ENCODE results near the gene CEMIP.
"Not testable (repeated sequence)": the region's sequence is repeated elsewhere in the genome, so short reads cannot be mapped to it uniquely, and the experiment has no call there.

Gene CEMIP

DNA sequence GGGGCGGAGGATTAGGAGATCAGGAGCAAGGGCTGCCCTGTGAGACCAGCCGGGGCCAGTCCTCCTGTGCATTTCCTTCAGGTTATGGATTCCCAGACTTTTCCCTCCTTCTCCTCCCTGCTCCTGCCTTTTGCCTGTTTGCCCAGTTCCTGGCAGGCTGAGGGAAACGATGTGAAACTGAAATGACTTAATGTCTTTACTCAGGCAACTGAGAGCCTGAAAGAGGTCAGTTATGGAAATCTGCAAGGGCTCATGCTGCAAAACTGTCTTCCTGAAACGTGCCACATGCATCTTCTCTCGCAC, 153.3 kb downstream of the CEMIP start:
- no peak for DNase-seq

DNA sequence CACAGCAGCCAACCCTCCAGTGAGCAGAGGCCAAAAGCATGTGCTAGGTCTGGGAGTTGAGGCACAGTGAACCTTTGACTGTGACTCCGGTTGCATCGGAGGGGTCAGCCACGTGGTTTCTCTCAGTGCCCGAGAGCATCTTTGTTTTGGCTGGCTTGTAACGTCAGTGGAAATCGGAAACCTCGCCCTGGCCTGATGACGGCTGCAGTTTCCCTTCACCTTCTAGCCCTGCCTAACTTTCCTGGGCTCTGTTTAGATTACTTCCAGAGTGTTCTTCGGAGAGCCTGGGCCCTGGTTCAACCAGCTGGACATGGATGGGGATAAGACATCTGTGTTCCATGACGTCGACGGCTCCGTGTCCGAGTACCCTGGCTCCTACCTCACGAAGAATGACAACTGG, 153.8 kb downstream of the CEMIP start:
- no peak for DNase-seq

DNA sequence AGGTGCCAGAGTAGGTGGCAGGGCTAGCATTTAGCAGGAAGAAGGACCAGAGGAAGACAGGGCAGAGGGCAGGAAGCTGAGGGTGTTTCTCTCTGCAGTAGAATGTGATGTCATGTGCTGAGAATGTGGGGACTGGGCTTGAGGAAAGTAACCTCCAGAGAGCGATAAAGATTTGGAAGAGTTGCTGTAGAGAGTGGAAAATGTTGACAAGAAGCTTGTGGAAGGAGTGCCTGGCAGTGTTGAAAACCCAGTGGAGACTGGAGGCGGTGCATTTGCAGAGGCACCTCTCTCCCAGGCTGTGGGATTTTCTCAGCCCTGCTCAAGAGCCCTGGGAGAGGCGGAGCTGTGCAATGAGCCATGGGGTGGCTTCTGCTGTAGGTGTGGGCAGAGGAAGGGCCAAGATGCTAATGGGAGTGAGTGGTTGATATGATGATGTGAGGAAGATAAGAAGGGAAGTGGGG, 155.6 kb downstream of the CEMIP start:
- DNase-seq = no peak

DNA sequence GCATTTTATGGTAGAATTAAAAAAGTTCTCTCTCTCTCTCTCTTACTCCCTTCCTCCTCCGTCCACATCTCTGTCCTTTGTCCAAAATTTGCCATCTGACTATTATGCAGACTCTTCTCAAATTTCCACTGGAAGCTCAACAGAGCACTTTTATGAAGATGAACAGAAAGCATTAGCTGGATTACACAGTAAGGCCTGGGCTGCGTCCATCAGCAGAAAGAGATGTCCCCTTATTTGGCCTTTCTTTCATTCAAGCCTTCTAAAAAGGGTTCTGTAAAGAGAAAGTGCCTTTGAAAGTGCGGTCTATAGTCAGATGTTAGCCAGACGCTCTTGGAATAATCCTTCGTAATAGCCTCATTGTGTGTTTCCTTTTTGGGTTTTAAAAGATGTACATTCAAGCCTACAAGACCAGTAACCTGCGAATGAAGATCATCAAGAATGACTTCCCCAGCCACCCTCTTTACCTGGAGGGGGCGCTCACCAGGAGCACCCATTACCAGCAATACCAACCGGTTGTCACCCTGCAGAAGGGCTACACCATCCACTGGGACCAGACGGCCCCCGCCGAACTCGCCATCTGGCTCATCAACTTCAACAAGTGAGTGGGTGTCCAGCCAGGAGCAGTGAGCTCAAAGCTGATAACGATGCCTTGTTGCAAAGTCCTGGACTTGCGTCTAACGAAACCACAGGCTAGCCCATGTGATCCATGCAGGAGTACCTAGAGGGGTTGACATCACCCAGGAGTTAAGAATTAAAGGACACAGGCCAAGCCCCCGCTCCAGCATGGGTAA, 157.3 kb downstream of the CEMIP start:
- DNase-seq = no peak

DNA sequence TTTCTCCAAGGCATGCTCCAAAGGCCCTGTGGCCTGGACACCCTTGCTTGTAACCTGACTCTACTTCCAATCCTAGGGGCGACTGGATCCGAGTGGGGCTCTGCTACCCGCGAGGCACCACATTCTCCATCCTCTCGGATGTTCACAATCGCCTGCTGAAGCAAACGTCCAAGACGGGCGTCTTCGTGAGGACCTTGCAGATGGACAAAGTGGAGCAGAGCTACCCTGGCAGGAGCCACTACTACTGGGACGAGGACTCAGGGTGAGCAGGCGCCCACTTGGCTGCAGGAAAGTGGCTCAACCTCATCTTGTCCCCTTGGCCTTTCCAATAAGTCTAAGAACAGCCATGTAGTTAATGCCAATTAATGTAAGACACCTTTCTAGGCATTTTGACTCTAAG, 158.5 kb downstream of the CEMIP start:
- no peak for DNase-seq

DNA sequence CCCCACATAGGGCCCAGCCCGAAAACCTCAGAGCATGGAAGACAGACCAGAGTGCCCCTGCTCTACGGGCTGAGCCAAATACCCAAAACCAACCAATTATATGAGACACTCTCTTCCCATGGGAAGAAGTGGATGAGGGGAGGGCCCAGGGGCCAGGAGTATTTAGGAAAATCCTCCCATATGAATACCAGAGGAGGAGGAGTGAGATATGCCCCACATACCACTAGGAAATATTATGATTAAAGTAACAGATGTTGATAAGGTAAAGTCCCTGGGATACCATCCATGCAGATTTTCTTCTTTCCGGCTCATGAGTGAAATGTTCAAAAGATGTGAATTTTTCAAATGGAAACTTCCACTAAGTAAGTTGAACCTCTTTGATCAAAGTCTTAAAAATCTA, 160.0 kb downstream of the CEMIP start:
- DNase-seq = no peak

DNA sequence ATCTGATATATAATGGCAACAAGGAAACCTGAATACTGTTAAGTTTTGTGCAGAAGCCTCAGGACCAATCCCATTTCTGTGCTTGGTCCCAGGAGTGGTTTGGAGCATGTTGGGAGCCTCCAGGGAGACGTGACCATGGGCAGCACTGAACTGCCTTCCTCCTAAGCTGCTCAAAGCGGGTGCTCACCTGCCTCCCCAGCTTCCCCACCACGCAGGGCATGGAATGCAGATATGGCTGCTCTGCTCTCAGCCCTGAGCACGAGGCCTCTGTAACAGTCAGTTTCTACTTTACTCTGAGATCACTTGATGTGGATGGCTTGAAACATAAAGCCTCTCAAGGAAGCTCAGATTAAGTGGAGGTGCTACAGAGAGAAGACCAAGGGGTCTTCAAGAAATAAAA, 161.2 kb downstream of the CEMIP start:
- no peak for DNase-seq

DNA sequence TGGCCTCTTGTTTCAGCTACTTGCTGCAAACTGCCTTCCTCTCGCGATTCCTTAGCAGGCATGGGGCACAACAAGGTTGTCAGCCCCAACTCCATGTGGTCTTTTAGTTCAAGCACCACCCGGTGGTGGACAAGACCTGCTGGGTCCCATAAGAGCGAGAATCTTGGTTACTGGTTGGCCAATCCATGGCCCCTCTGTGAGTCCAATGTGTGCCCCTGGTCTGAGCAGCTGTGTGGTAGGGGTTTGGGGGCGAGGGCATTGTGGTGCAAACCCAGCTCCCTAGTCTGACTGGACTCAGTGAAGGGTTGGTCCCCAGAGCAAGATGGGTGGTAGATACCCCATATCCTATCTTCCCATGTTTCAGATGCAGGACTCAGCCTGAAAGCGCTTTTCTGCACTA, 161.7 kb downstream of the CEMIP start:
- DNase-seq = no peak

DNA sequence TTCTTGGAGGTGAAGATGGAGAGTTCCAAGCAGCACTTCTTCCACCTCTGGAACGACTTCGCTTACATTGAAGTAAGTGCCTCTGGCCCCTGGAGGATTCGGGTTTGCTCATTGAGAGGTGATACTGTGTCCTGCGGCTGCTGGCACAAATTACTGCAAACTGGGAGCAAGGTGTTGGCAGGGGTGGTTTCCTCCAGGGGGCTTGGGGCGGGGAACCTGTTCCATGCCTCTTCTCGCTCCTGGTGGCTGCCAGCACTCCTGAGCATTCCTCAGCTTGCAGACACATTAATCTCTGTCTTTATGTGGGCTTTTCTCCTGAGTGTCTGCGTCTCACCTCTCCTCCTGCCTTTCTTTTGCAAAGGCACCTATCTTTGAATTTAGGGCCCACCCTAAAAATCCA, 163.1 kb downstream of the CEMIP start:
- DNase-seq = no peak

DNA sequence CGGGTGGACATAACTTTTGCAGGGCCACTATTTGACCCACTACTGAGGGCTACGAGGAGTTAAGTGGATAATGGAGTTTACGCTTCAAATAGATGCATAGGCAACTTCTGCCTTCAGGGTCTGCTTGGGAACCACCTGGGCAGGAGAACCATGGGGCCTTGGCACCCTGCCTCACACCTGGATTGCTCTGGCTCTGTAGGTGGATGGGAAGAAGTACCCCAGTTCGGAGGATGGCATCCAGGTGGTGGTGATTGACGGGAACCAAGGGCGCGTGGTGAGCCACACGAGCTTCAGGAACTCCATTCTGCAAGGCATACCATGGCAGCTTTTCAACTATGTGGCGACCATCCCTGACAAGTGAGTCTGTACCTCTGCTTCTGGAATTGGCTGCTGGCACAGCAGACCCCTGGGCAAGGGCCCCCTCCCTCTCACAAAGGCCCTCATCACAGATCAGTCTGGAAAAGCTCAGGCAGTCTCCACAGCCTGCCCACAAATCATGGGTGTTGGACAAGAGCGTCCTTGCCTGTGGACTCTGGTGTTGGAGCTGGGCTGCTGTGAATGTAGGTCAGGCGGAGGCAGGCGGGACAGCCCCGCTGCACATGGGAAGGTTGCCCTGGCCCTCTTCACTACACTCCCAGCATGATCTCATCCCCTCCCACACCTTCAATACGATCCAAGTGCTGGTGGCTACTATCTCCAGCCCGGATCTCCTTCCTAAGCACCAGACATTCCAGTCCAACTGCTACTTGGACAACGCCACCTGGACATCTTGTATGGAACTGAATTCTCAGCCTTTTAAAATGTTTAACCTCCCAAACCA, 163.8 kb downstream of the CEMIP start:
- no peak for DNase-seq

DNA sequence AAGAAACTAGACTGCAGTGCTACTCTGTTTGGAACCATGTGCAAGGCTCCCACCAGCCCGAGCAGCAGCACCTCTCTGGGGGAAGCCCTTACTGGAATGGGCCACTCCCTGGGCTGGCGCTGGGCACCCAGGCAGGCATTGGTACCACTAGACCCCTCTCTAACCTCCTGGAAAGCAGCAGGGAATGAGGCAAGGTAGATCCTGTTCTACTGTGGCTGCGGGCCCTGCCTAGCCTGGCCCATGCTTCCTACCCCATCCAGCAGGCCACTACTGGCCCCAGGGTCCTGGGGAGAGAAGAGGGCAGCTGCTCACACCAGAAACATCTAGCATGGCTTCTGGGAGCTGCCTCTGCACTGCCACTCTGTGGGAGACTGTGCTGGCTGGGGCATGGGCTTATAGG, 165.6 kb downstream of the CEMIP start:
- no peak for DNase-seq

DNA sequence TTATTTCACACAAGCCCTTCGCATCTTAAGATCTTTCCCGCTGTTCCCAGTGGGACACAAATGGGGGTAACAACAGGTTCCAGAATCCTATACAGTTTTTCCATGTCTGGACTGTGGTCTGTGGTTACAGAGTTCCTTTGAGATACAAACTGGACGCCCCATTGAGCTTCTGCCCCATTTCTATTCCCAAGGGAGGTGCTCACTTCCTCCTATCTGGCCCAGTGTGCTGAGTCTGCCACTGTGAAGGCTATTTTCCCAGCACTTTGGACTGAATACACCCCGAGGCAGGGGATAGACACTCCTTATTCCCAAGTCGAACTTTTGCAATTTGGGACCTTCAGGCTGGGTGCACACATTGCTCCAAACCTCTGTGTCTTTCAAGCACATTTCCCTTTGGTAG, 166.4 kb downstream of the CEMIP start:
- no peak for DNase-seq

DNA sequence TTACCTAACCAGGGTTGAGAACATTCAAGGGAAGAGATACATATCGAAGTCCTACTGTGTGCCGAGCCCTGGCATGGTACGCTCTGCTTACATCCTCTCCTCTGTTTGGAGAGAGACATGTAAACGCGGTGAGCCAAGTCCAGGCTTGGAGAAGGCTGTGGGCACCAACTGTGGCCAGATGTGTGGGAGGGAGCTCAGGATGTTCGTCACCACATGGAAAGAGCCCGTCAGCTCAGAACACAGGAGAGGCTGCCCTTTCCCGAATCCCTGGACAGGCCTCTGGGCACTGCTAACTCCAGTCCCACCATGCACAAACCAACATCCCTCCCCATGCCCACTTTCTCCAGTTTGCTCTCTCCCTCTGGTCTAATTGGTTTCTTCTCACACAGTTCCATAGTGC, 167.4 kb downstream of the CEMIP start:
- no peak for DNase-seq

DNA sequence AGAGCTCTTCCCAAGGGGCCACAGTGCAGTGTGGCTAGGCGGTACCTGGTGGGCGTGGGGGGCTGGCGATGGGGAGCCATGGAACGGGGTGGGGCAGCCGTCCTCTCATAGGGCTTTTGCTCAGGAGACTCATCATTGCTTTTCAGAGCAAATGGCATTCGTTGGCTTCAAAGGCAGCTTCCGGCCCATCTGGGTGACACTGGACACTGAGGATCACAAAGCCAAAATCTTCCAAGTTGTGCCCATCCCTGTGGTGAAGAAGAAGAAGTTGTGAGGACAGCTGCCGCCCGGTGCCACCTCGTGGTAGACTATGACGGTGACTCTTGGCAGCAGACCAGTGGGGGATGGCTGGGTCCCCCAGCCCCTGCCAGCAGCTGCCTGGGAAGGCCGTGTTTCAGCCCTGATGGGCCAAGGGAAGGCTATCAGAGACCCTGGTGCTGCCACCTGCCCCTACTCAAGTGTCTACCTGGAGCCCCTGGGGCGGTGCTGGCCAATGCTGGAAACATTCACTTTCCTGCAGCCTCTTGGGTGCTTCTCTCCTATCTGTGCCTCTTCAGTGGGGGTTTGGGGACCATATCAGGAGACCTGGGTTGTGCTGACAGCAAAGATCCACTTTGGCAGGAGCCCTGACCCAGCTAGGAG, 169.6 kb downstream of the CEMIP start:
- no peak for DNase-seq

DNA sequence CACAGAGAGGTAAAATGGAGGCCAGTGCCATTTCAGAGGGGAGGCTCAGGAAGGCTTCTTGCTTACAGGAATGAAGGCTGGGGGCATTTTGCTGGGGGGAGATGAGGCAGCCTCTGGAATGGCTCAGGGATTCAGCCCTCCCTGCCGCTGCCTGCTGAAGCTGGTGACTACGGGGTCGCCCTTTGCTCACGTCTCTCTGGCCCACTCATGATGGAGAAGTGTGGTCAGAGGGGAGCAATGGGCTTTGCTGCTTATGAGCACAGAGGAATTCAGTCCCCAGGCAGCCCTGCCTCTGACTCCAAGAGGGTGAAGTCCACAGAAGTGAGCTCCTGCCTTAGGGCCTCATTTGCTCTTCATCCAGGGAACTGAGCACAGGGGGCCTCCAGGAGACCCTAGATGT, 170.6 kb downstream of the CEMIP start:
- no peak for DNase-seq

DNA sequence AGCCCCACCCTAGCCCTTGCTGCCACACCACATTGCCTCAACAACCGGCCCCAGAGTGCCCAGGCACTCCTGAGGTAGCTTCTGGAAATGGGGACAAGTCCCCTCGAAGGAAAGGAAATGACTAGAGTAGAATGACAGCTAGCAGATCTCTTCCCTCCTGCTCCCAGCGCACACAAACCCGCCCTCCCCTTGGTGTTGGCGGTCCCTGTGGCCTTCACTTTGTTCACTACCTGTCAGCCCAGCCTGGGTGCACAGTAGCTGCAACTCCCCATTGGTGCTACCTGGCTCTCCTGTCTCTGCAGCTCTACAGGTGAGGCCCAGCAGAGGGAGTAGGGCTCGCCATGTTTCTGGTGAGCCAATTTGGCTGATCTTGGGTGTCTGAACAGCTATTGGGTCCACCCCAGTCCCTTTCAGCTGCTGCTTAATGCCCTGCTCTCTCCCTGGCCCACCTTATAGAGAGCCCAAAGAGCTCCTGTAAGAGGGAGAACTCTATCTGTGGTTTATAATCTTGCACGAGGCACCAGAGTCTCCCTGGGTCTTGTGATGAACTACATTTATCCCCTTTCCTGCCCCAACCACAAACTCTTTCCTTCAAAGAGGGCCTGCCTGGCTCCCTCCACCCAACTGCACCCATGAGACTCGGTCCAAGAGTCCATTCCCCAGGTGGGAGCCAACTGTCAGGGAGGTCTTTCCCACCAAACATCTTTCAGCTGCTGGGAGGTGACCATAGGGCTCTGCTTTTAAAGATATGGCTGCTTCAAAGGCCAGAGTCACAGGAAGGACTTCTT, 171.3 kb downstream of the CEMIP start:
- no peak for DNase-seq

DNA sequence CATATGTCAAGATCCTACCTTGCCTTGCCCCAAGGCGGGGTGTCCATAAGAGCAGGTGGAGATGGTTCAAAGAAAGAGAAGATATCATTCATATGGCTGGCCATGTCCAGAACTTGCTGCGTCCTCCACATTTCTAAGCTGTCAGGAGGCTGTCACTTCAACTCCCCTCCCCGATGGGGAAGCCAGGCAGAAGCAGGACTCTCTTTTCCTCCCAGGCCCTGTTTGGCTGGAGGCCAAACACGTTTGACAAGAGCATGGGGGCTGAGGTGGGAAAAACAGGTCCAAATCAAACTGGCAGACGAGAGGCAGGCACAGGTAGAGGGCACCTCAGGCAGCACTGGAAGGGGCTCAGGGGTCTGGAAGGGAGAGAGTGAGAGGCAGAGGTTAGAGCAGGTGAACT, 172.8 kb downstream of the CEMIP start:
- no peak for DNase-seq

DNA sequence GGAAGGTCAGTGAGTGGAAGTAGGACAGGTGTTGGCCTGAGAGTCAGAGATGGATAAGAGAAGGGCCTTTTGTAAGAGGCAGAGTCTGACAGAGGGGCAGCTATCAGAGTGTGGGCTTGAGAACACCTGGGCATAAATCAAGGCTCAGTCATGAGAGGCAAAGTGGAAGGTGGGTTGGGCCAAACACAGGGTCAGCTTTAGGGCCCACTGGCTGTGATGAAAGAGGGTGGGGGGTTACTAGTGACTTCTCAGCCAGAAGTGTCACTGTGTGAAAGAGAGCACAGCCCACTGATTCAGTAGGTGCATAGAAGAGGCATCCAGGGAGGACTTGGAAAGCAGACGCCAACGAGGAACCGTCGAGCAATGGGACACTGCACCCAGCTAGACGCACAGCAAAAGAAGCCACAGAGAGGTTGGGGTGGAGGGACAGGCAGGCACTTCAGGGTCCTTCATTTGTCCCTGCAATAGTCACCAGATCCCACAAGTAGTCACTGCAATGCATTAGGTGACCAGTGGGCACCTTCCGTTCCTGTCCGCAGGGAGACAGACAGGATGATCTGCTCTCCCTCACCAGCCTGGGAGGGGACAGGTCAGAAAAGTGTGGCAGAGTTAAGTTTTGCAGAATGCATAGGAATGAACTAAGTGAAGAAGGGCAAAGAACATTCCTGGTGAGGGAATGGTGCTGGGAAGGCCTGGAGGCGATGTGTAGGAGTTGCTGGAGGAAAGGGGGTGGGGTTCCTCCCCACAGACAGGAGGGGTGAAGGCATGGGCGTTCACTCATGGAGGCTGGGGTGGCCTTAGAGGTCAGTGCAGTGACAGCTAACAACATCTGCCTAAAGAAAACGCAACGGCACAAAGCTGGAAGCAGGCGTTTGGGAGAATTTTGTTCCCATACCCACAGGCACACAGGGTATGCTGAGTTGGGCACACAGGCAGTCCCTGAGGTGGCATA, 174.1 kb downstream of the CEMIP start:
- DNase-seq = no peak

DNA sequence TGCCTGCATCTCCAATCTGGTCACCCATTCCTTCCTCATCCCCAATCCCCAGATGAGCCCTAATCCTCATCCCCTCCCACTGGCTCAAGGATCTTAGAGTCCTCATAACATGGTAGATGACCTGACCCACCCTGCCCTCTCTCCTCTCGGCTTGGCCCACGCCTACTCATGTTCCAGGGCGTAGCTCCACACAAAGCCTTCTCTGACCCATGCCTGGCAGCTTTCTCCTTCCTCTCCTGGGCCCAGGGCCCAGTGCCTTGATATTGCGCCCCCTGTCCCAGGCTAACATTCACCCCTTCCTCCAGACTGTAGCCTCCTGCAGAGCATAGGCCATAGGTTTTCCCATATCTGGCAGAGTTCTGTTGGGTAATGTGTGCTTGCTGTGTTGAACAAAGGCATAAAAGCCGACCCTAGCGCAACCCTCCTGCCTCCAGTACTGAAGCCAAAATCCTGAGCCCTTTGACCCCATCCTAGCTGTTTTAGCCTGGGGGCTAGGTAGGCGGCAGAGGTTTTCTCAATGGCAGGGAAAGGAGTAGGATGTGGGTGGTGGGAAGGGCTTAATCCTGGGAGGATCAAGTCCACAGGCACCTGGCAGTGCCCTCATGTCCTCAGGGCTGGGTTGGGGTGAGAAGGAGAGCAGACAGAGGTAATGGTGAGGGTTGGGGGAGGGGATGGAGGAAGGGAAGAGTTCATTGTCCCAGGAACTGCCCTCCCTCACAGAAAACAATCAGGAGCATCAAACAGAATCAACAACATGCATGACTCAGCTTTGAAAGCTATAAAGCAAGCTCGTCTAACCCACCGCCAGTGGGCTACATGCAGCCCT, 175.0 kb downstream of the CEMIP start:
- DNase-seq = no peak

DNA sequence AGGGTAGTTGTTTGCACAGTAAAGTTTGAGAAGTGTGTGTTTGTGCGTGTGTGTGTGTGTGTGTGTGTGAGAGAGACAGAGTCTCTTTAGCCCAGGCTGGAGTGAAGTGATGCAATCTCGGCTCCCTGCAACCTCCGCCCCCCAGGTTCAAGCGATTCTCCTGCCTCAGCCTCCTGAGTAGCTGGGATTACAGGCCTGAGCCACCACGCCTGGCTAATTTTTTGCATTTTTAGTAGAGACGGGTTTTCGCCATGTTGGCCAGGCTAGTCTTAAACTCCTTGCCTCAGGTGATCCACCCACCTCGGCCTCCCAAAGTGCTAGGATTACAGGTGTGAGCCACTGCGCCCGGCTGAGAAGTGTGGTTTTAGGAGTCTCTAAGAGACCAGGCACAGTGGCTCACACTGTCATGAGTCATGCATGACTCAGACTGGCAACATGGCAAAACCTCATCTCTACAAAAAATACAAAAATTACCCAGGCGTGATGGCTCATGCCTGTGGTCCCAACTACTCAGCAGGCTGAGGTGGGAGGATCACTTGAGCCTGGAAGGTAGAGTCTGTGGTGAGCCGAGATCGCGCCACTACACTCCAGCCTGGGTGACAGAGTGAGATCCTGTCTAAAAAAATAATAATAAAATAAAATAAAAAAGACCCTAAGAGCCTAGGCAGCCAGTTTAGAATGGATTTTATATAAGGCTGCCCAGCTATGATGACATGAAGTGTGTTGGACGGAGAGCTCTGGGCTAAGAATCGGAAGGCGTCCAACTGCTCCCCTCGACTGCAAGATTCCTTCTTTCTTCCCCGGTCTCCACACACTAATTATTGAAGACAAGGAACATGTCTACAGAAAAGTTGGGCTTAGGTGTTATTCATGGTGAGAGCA, 176.6 kb downstream of the CEMIP start:
- DNase-seq = not testable (repeated sequence)
